Mucosa of rectum (tissue), 2 donors: Measurements from ENCODE around the gene IQGAP1.
"Not testable (repeated sequence)": the region's sequence is repeated elsewhere in the genome, so short reads cannot be mapped to it uniquely, and the experiment has no call there.

Source experiments
- H3K27ac ChIP-seq, 2 donors: one replicate each; pipeline ENCODE4 v1.7.0; 2013; ENCODE audit warnings: inconsistent platforms in 2 of 2, low read depth in 2 of 2, low read length in 2 of 2
- H3K27me3 ChIP-seq, 2 donors: one replicate each; pipeline ENCODE4 v1.7.0; 2013; ENCODE audit warnings: low read length in 2 of 2; ENCODE audit not compliant: control insufficient read depth in 2 of 2, insufficient read depth in 2 of 2
- H3K36me3 ChIP-seq, 2 donors: one replicate each; pipeline ENCODE4 v1.7.0; 2013; ENCODE audit warnings: low read length in 2 of 2; ENCODE audit not compliant: control insufficient read depth in 2 of 2, insufficient read depth in 2 of 2
- H3K4me1 ChIP-seq, 2 donors: one replicate each; pipeline ENCODE4 v1.7.0; 2013; ENCODE audit warnings: low read length in 2 of 2, mild to moderate bottlenecking in 1 of 2; ENCODE audit not compliant: control insufficient read depth in 2 of 2, insufficient read depth in 2 of 2
- H3K4me3 ChIP-seq, 2 donors: one replicate each; pipeline ENCODE4 v1.7.0; 2013; ENCODE audit warnings: low read length in 2 of 2
- H3K9ac ChIP-seq, 2 donors: one replicate each; pipeline ENCODE4 v1.7.0; 2013; ENCODE audit warnings: low read length in 2 of 2, low read depth in 1 of 2, mild to moderate bottlenecking in 1 of 2
- H3K9me3 ChIP-seq, 2 donors: one replicate each; pipeline ENCODE4 v1.7.0; 2013; ENCODE audit warnings: low read length in 2 of 2; ENCODE audit not compliant: control insufficient read depth in 2 of 2
- donor health status: healthy.
- donor health status: Normal muscosa, but diverticular disease.

Gene IQGAP1

DNA sequence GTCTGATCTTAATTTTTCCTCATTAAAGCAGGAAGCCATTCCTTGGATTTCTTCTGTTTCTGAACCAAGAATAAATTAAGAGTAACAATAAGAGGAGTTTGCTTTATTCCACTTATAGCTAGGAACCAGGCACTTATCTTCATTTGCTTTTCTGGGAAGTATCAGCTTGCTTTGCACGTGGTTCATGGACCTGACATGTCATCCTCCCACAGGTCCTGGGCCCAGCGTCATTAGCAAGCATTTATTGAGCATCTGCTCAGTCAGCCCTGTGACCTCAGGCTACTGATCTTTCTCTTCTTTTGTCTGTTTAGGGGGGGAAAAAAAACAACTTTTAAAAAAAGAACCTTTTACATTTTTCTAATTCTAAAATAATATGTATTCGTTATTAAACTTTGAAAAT lies 107.0 kb downstream of the IQGAP1 start:
- Histone ChIP-seq H3K9ac (no peak overlapping the region), H3K9me3 (no peaks in the 10 kb centered on the region), H3K4me1 (peaks cover 2 to 4% of the 10 kb centered on the region in 2 donors), H3K4me3 (no peak overlapping the region), H3K36me3 (peaks cover 68 to 75% of the 10 kb centered on the region in 2 donors), H3K27me3 (no peaks in the 10 kb centered on the region), H3K27ac (no peak overlapping the region)

DNA sequence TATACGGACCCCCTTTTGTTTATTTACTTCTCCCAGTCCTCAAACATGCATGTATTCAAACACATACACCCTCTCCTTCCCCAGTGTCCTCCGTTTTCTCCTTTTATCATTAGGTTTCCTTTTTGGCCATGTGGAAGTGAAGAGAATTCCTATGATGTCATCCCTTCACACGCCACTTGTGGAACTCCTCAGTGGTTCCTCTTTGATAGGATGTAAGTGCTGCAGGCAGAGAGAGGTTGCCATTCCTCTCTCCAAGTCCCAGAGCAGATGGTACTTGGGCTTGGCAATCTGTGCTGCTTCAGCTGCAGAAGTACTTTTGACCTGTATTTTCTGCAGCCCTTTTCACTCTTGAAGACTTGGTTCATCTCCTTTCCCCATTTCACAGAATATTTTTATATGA lies 108.7 kb downstream of the IQGAP1 start:
- Histone ChIP-seq H3K9me3 (no peaks in the 10 kb centered on the region), H3K27me3 (no peaks in the 10 kb centered on the region), H3K27ac (no peak overlapping the region), H3K9ac (no peak overlapping the region), H3K36me3 (peaks cover 67 to 72% of the 10 kb centered on the region in 2 donors), H3K4me1 (peaks cover 2 to 4% of the 10 kb centered on the region in 2 donors), H3K4me3 (no peak overlapping the region)

DNA sequence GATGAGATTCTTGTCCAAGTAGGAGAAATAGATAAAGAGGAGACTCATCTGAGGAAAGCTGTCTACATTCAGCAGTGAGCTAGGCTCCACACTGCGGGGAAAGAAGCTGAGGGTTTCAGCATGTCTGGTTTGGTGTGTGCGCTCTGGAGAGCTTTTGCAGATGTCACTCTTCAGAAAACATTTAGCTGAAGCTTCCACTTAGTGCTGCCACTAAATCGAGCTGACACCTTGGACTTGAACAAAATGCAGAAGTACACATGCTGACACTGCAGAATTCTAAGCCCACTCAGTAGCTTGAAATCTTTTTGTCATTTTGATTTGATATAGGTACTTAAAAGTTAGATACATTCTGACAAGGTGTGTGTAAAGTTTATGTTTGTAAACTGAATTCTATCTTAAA lies 109.3 kb downstream of the IQGAP1 start:
- Histone ChIP-seq H3K27ac (no peak overlapping the region), H3K9ac (no peak overlapping the region), H3K9me3 (no peaks in the 10 kb centered on the region), H3K4me3 (no peak overlapping the region), H3K36me3 (peaks cover 67 to 72% of the 10 kb centered on the region in 2 donors), H3K27me3 (no peaks in the 10 kb centered on the region), H3K4me1 (peaks cover 2 to 4% of the 10 kb centered on the region in 2 donors)

DNA sequence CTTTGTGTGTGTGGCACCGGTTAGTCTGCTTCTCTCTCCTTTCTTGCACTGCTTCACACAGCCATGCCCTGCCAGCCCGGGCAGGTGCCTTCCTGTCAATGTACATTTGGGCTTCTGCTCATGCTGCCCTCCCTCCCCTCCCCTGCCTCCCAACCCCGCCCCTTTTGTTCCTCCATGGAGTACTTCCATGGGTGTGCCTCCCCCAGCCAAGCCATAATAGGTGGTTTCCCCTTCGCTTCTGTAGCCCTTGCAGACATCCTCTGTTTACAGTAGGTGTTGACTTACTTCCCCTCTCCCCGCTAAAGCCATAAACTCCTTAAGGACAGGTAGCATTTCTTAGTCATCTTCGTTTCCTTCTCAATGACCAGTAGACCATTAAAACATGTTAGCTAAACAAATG lies 109.9 kb downstream of the IQGAP1 start:
- H3K4me1 ChIP-seq: peaks cover 2 to 4% of the 10 kb centered on the region in 2 donors

DNA sequence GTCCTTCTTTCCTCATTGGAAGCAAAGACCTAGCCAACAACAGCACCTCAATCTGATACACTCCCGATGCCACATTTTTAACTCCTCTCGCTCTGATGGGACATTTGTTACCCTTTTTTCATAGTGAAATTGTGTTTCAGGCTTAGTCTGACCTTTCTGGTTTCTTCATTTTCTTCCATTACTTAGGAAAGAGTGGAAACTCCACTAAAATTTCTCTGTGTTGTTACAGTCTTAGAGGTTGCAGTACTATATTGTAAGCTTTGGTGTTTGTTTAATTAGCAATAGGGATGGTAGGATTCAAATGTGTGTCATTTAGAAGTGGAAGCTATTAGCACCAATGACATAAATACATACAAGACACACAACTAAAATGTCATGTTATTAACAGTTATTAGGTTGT lies 112.1 kb downstream of the IQGAP1 start:
- Histone ChIP-seq H3K4me1 (peaks cover 2 to 4% of the 10 kb centered on the region in 2 donors), H3K4me3 (no peak overlapping the region), H3K36me3 (peaks cover 45 to 54% of the 10 kb centered on the region in 2 donors), H3K9ac (no peak overlapping the region), H3K9me3 (no peaks in the 10 kb centered on the region), H3K27ac (no peak overlapping the region), H3K27me3 (no peaks in the 10 kb centered on the region)

More for the DNA sequence above, 109.9 kb downstream of the IQGAP1 start:
- H3K9me3 ChIP-seq: no peaks in the 10 kb centered on the region
- peaks cover 65 to 71% of the 10 kb centered on the region in 2 donors for H3K36me3 ChIP-seq
- H3K4me3 ChIP-seq: no peak overlapping the region
- no peak overlapping the region for H3K27ac ChIP-seq
- H3K9ac ChIP-seq: no peak overlapping the region
- no peaks in the 10 kb centered on the region for H3K27me3 ChIP-seq

DNA sequence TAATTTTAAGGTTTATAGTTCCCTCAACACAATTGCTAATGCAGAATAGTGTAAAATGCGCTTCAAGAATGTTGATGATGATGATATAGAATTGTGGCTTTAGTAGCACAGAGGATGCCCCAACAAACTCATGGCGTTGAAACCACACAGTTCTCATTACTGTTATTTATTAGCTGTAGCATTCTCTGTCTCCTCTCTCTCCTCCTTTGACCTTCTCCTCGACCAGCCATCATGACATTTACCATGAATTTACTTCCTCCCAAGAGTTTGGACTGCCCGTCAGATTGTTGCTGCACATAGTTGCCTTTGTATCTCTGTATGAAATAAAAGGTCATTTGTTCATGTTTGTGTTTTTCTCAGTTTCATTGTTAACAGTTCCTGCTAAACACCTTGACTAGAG lies 113.9 kb downstream of the IQGAP1 start:
- H3K27ac ChIP-seq: no peak overlapping the region
- no peak overlapping the region for H3K4me3 ChIP-seq
- no peaks in the 10 kb centered on the region for H3K9me3 ChIP-seq
- no peak overlapping the region for H3K9ac ChIP-seq
- H3K4me1 ChIP-seq: peaks cover under 1 to 4% of the 10 kb centered on the region in 2 donors
- no peaks in the 10 kb centered on the region for H3K27me3 ChIP-seq
- peaks cover 33 to 47% of the 10 kb centered on the region in 2 donors for H3K36me3 ChIP-seq

DNA sequence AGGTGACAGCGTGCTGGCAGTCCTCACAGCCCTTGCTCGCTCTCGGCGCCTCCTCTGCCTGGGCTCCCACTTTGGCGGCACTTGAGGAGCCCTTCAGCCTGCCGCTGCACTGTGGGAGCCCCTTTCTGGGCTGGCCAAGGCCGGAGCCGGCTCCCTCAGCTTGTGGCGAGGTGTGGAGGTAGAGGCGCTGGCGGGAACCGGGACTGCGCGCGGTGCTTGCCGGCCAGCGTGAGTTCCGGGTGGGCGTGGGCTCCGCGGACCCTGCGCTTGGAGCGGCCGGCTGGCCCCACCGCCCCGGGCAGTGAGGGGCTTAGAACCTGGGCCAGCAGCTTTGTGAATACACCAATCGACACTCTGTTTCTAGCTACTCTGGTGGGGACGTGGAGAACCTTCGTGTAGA lies 122.7 kb downstream of the IQGAP1 start:
- H3K36me3 ChIP-seq, H3K9ac ChIP-seq, H3K27me3 ChIP-seq, H3K9me3 ChIP-seq, H3K4me3 ChIP-seq, H3K27ac ChIP-seq, H3K4me1 ChIP-seq: not testable (repeated sequence)

DNA sequence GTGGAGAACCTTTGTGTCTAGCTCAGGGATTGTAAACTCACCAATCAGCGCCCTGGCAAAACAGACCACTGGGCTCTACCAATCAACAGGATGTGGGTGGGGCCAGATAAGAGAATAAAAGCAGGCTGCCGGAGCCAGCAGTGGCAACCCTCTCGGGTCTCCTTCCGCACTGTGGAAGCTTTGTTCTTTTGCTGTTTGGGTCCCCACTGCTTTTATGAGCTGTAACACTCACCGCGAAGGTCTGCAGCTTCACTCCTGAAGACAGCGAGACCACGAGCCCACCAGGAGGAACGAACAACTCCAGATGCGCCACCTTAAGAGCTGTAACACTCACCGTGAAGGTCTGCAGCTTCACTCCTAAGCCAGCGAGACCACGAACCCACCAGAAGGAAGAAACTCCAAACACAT lies 123.2 kb downstream of the IQGAP1 start:
- not testable (repeated sequence) for H3K4me3 ChIP-seq, H3K4me1 ChIP-seq, H3K27me3 ChIP-seq, H3K27ac ChIP-seq, H3K9me3 ChIP-seq, H3K36me3 ChIP-seq, H3K9ac ChIP-seq

DNA sequence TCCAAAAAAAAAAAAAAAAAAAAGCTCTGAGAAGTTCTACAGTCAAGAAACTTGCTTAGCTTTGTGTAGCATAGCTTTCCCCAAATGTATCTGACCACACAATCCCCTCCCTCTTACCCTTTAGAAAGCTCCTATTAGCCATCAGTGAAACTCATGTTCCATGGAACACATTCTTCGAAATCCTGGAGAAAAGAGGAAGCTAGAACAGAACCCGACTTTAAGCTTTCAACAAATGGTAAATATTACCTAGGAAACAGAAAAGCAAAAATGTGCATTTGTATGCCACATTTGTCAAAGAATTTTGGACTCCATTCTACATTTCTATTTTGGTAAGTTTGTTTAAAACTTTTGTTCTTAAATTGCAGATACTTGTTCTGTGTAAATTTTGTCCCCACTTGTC lies 124.2 kb downstream of the IQGAP1 start:
- no peak overlapping the region for H3K9ac ChIP-seq
- no peaks in the 10 kb centered on the region for H3K36me3 ChIP-seq
- peaks cover 0 to 2% of the 10 kb centered on the region in 2 donors for H3K9me3 ChIP-seq
- H3K27me3 ChIP-seq: no peaks in the 10 kb centered on the region
- no peak overlapping the region for H3K4me3 ChIP-seq
- no peaks in the 10 kb centered on the region for H3K4me1 ChIP-seq
- H3K27ac ChIP-seq: no peak overlapping the region

DNA sequence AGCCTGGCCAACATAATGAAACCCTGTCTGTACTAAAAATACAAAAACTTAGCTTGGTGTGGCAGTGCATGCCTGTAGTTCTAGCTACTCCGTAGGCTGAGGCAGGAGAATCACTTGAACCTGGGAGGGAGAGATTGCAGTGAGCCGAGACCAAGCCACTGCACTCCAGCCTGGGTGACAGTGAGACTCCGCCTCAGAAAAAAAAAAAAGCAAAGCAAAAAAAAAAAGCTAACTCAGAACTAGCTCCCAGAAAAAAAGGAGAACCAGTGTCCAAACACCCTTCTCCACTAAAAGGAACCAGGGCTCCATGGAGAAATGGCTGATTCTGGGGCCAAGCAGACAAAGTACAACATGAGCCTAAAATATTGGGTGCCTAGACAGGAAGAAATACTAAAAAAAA lies 124.9 kb downstream of the IQGAP1 start:
- no peak overlapping the region for H3K27ac ChIP-seq
- H3K36me3 ChIP-seq: no peaks in the 10 kb centered on the region

DNA sequence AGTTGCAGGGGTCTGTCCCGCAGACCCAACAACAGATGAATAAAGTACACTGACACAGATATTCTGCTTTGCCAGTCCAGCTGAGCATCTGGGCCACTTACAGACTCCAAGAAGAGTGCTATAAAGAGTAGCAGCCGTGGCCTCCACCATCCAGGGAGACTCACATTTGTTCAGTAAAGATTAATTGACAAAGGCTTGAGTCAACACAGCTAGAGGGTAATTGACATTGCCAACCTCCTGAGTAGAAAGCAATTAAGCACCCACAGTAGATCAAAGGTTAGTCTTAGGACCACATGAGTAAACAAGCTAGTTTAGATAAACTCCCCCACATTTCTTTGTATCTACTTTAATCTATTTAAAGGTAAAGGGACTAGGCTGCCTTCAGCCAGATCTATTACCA lies 125.4 kb downstream of the IQGAP1 start:
- no peak overlapping the region for H3K9ac ChIP-seq
- H3K36me3 ChIP-seq: no peaks in the 10 kb centered on the region
- no peak overlapping the region for H3K4me3 ChIP-seq
- H3K27me3 ChIP-seq: no peaks in the 10 kb centered on the region
- H3K9me3 ChIP-seq: peaks cover 0 to 2% of the 10 kb centered on the region in 2 donors
- H3K4me1 ChIP-seq: no peaks in the 10 kb centered on the region
- no peak overlapping the region for H3K27ac ChIP-seq

More for the DNA sequence above, 124.9 kb downstream of the IQGAP1 start:
- Histone ChIP-seq H3K9me3 (peaks cover 0 to 2% of the 10 kb centered on the region in 2 donors), H3K27me3 (no peaks in the 10 kb centered on the region), H3K4me1 (no peaks in the 10 kb centered on the region), H3K9ac (no peak overlapping the region), H3K4me3 (no peak overlapping the region)
